Smooth muscle cell (in vitro differentiated cells): ENCODE measurements around the gene ARFGAP2. TPM values are rescaled to one million over a fixed set of nuclear protein-coding genes. Genes with fewer than 3 reads are reported as not detected.
"Not testable (repeated sequence)": the region's sequence is repeated elsewhere in the genome, so short reads cannot be mapped to it uniquely, and the experiment has no call there.

Source experiments
- DNase-seq: peaks from one replicate; lab custom pipeline; 2025; ENCODE audit not compliant: unreplicated experiment; lab: John Stamatoyannopoulos, UW
- H2AFZ ChIP-seq: fragments of 200-600 bp; sonication (generic); 2 replicates; pipeline ENCODE4 v1.6.0; 2016; ENCODE audit warnings: antibody characterized with exemption, low read depth, mild to moderate bottlenecking
- H3F3A ChIP-seq: fragments of 200-600 bp; sonication (generic); 2 replicates; pipeline ENCODE4 v1.6.0; 2017; ENCODE audit warnings: antibody characterized with exemption, low read depth
- H3K27ac ChIP-seq: fragments of 200-600 bp; sonication (generic); 2 replicates; pipeline ENCODE4 v1.5.1; 2016; ENCODE audit warnings: low read depth, mild to moderate bottlenecking
- H3K27me3 ChIP-seq: fragments of 200-600 bp; sonication (generic); 2 replicates; pipeline ENCODE4 v1.6.1; 2016; ENCODE audit warnings: low read depth, mild to moderate bottlenecking
- H3K36me3 ChIP-seq: fragments of 200-600 bp; sonication (generic); 2 replicates; pipeline ENCODE4 v1.5.1; 2016; ENCODE audit warnings: low read depth
- H3K4me1 ChIP-seq: fragments of 200-600 bp; sonication (generic); 2 replicates; pipeline ENCODE4 v1.5.1; 2016; ENCODE audit warnings: low read depth
- H3K4me2 ChIP-seq: fragments of 200-600 bp; sonication (generic); 2 replicates; pipeline ENCODE4 v1.6.0; 2016; ENCODE audit warnings: mild to moderate bottlenecking
- H3K4me3 ChIP-seq: fragments of 200-600 bp; sonication (generic); 2 replicates; pipeline ENCODE4 v1.5.1; 2016; ENCODE audit warnings: mild to moderate bottlenecking
- H3K79me2 ChIP-seq: fragments of 200-600 bp; sonication (generic); 2 replicates; pipeline ENCODE4 v1.6.0; 2016; ENCODE audit warnings: low read depth, mild to moderate bottlenecking
- H3K9ac ChIP-seq: fragments of 200-600 bp; sonication (generic); 2 replicates; pipeline ENCODE4 v1.6.0; 2016; ENCODE audit warnings: low read depth
- H3K9me3 ChIP-seq: fragments of 200-600 bp; sonication (generic); replicated peaks from 2 replicates; pipeline ENCODE4 v1.5.1; 2016; ENCODE audit warnings: low read depth
- H4K20me1 ChIP-seq: fragments of 200-600 bp; sonication (generic); 2 replicates; pipeline ENCODE4 v1.6.0; 2016; ENCODE audit warnings: low read depth
- CTCF ChIP-seq: fragments of 200-600 bp; sonication (generic); IDR thresholded peaks from 2 replicates; pipeline ENCODE4 v1.5.1; 2017; ENCODE audit warnings: borderline replicate concordance, mild to moderate bottlenecking, antibody characterized with exemption; ENCODE audit not compliant: insufficient read depth, poor library complexity, severe bottlenecking
- WGBS: methylation state at CpG from one replicate; pipeline ENCODE4 v1.1.7; 2016; ENCODE audit warnings: low lambda C conversion rate; 5-methylcytosine and 5-hydroxymethylcytosine counted together
- polyA plus RNA-seq: library from polyadenylated mRNA; unstranded; fragments of >200 nt; fragmentation: Nextera tagmentation; extraction: Ambion mirVana; gene quantifications from 2 replicates; pipeline ENCODE4 v1.2.1, GENCODE V29; 2016
- total RNA-seq: library from RNA; depleted of rRNA; stranded (reverse); fragments of >200 nt; gene quantifications from 2 replicates; pipeline ENCODE4 v1.2.3, GENCODE V29; 2014

The ARFGAP2 gene
- total and polyA plus RNA-seq, 2 experiments from 2014 or later: 58.6 to 76.5 TPM

GRCh38 chr11:47207459-47207858 is 30.8 kb upstream of the ARFGAP2 start:
- Histone ChIP-seq H3F3A (peaks cover 5% of the 10 kb centered on the region), H3K4me1 (peaks cover 2% of the 10 kb centered on the region), H2AFZ (no peak overlapping the region), H4K20me1 (no peaks in the 10 kb centered on the region), H3K4me3 (no peak overlapping the region), H3K36me3 (no peaks in the 10 kb centered on the region), H3K9ac (no peak overlapping the region), H3K27me3 (no peaks in the 10 kb centered on the region), H3K79me2 (no peaks in the 10 kb centered on the region), H3K4me2 (no peak overlapping the region), H3K9me3 (no peaks in the 10 kb centered on the region), H3K27ac (no peak overlapping the region)
- no peak for DNase-seq
- 89% methylated on average over 6 of the region's 6 CpGs for WGBS
- TF ChIP-seq CTCF: no peak

GRCh38 chr11:47206577-47206976 is 29.9 kb upstream of the ARFGAP2 start:
- not testable (repeated sequence) for H3K36me3 ChIP-seq, H3K4me3 ChIP-seq, H3K9ac ChIP-seq, H3K79me2 ChIP-seq, H3K4me2 ChIP-seq, H3K4me1 ChIP-seq, H3K27ac ChIP-seq, H4K20me1 ChIP-seq, H3K9me3 ChIP-seq, H3F3A ChIP-seq, H3K27me3 ChIP-seq, DNase-seq, H2AFZ ChIP-seq
- WGBS: 94% methylated on average over 5 of the region's 5 CpGs

- WGBS: 39% methylated on average over 2 of the region's 2 CpGs
- H3K9ac ChIP-seq: no peak overlapping the region
- peaks cover 2% of the 10 kb centered on the region for H3K4me1 ChIP-seq
- no peaks in the 10 kb centered on the region for H3K9me3 ChIP-seq
- H3K4me2 ChIP-seq: peak overlapping the region; percentile 50
- no peak overlapping the region for H3K4me3 ChIP-seq
- peak overlapping the region; percentile 61 for H2AFZ ChIP-seq
- H3K36me3 ChIP-seq: no peaks in the 10 kb centered on the region
- DNase-seq: no peak
- H4K20me1 ChIP-seq: no peaks in the 10 kb centered on the region
- TF ChIP-seq CTCF: no peak
- no peaks in the 10 kb centered on the region for H3K79me2 ChIP-seq
- peak overlapping the region; percentile 12 for H3K27ac ChIP-seq
- no peaks in the 10 kb centered on the region for H3K27me3 ChIP-seq
- peaks cover 5% of the 10 kb centered on the region for H3F3A ChIP-seq
Measured at GRCh38 chr11:47204637-47204989, 27.9 kb upstream of the ARFGAP2 start.

- Histone ChIP-seq H3K4me1 (peaks cover 2% of the 10 kb centered on the region), H3K27ac (no peak overlapping the region), H3K27me3 (no peaks in the 10 kb centered on the region), H3K4me2 (no peak overlapping the region), H4K20me1 (no peaks in the 10 kb centered on the region), H3K9me3 (no peaks in the 10 kb centered on the region), H3K9ac (no peak overlapping the region), H3F3A (peaks cover 5% of the 10 kb centered on the region), H3K4me3 (no peak overlapping the region), H3K79me2 (no peaks in the 10 kb centered on the region), H2AFZ (no peak overlapping the region), H3K36me3 (no peaks in the 10 kb centered on the region)
- DNase-seq: no peak
- TF ChIP-seq CTCF: no peak
- WGBS: 92% methylated on average over 5 of the region's 5 CpGs
Measured at GRCh38 chr11:47202576-47202975, 25.9 kb upstream of the ARFGAP2 start.
